GM18868 (cell line): Measurements from ENCODE around the gene PFKP.

Experiments
- ATAC-seq: cut with Tn5 transposase; IDR thresholded peaks from one replicate; pipeline ENCODE4 v1.9.1; 2021; ENCODE audit warnings: mild to moderate bottlenecking, moderate library complexity; ENCODE audit not compliant: unreplicated experiment

The PFKP gene

GRCh38 chr10:3180355-3181025, 113.1 kb downstream of the PFKP start:
- ATAC-seq = no peak

GRCh38 chr10:3185386-3185785, 118.0 kb downstream of the PFKP start:
- ATAC-seq = no peak

DNA sequence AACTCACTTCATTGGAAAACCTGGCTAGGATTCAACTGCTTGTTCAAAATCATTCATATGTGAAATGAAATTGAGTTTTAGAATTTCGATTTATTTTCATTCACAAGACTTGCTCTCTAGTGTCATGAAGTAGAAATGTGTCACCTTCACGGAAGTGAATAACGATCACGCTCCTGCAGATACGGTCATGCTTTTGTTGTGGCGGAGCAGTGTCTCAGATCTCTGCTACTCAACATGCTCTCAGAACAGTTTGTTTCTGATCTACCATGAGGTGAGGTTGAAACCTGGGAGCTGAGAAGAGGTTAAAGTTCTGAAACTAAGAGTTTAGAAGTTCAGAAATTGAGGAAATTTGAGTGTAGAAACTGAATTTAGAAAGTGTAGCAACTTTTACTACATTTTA, 119.0 kb downstream of the PFKP start:
- no peak for ATAC-seq
